Measurements from ENCODE around the gene AMH. TPM values are rescaled to one million over a fixed set of nuclear protein-coding genes. Genes with fewer than 3 reads are reported as not detected.

AMH gene
- total RNA-seq, 3 donors from 2014 or later (not counting 1 experiment from before 2014, with no cell fraction given), result 0.55 to 2.1 (median 0.88) TPM

- no peak for TF ChIP-seq CTCF (IDR thresholded peaks at IDR 0.05)
- 74% methylated on average over 6 of the region's 6 CpGs for WGBS (ENCODE audit: insufficient coverage)
- H3K27me3 Mint-ChIP-seq (ENCODE audit: low read depth in 2 of 2), result no peaks in the 10 kb centered on the region
Measured at GRCh38 chr19:2237869-2238153, 11.3 kb upstream of the AMH start.

GRCh38 chr19:2239173-2239572 is 9.9 kb upstream of the AMH start:
- peak overlapping the region; percentile 68 for H3K27ac ChIP-seq (ENCODE audit: low read length)
- H3K9me3 Mint-ChIP-seq, result peaks cover 0 to 3% of the 10 kb centered on the region in 2 donors
- WGBS (ENCODE audit: insufficient coverage), result 74% methylated on average over 10 of the region's 10 CpGs
- ATAC-seq (no peak), DNase-seq (peak in 1 of 2 donors; percentile 46)
- H3K4me1 ChIP-seq (ENCODE audit: control insufficient read depth, insufficient read depth, low read length), result peaks cover 78% of the 10 kb centered on the region
- H3K27me3 ChIP-seq (ENCODE audit: control insufficient read depth, insufficient read depth, low read length), result no peaks in the 10 kb centered on the region
- no peak for TF ChIP-seq CTCF (IDR thresholded peaks at IDR 0.05)
- H3K4me3 ChIP-seq (ENCODE audit: low read length), result no peak overlapping the region
- H3K4me1 Mint-ChIP-seq, result peaks cover 64 to 73% of the 10 kb centered on the region in 2 donors
- H3K36me3 ChIP-seq (ENCODE audit: control insufficient read depth, insufficient read depth, low read length), result peaks cover 23% of the 10 kb centered on the region
- no peaks in the 10 kb centered on the region for H3K27me3 Mint-ChIP-seq (ENCODE audit: low read depth in 2 of 2)
- H3K36me3 Mint-ChIP-seq, result no peaks in the 10 kb centered on the region
- no peaks in the 10 kb centered on the region for H3K9me3 ChIP-seq (ENCODE audit: control insufficient read depth, insufficient read depth, low read length)
- intact Hi-C loops (cut with micrococcal nuclease), result loop anchor here (5.0 to 10.0 kb wide), 2 partner anchors 84 to 152 kb away; partner anchors contain the start of gene AP3D1
- peak overlapping the region; percentile 98 to 100 for H3K27ac Mint-ChIP-seq
- peak overlapping the region; percentile 94 for H3K4me3 Mint-ChIP-seq

More at GRCh38 chr19:2237869-2238153, 11.3 kb upstream of the AMH start:
- Histone ChIP-seq H3K27ac (ENCODE audit: low read length) (peak overlapping the region; percentile 99), H3K4me1 (ENCODE audit: control insufficient read depth, insufficient read depth, low read length) (peaks cover 79% of the 10 kb centered on the region), H3K9me3 (ENCODE audit: control insufficient read depth, insufficient read depth, low read length) (no peaks in the 10 kb centered on the region), H3K4me3 (ENCODE audit: low read length) (no peak overlapping the region), H3K36me3 (ENCODE audit: control insufficient read depth, insufficient read depth, low read length) (peaks cover 21% of the 10 kb centered on the region), H3K27me3 (ENCODE audit: control insufficient read depth, insufficient read depth, low read length) (no peaks in the 10 kb centered on the region)
- Mint-ChIP-seq H3K36me3 (no peaks in the 10 kb centered on the region), H3K9me3 (peaks cover 0 to 3% of the 10 kb centered on the region in 2 donors), H3K4me1 (peaks cover 64 to 76% of the 10 kb centered on the region in 2 donors), H3K27ac (peak overlapping the region; percentile 98 to 100), H3K4me3 (peak overlapping the region; percentile 94)
- intact Hi-C loops (cut with micrococcal nuclease), result loop anchor here (2.0 to 10.0 kb wide), 3 partner anchors 79 to 151 kb away; partner anchors contain the start of gene AP3D1
- DNase-seq (no peak), ATAC-seq (no peak)

- peaks cover 64% of the 10 kb centered on the region in 2 donors for H3K4me1 Mint-ChIP-seq
- peak overlapping the region; percentile 77 for H3K4me3 Mint-ChIP-seq
- WGBS (ENCODE audit: insufficient coverage), result 26% methylated on average over 34 of the region's 34 CpGs
- H3K36me3 Mint-ChIP-seq, result no peaks in the 10 kb centered on the region
- Histone ChIP-seq H3K9me3 (ENCODE audit: control insufficient read depth, insufficient read depth, low read length) (no peaks in the 10 kb centered on the region), H3K4me3 (ENCODE audit: low read length) (peak overlapping the region; percentile 29), H3K27ac (ENCODE audit: low read length) (peak overlapping the region; percentile 68), H3K36me3 (ENCODE audit: control insufficient read depth, insufficient read depth, low read length) (peaks cover 32% of the 10 kb centered on the region), H3K4me1 (ENCODE audit: control insufficient read depth, insufficient read depth, low read length) (peaks cover 69% of the 10 kb centered on the region), H3K27me3 (ENCODE audit: control insufficient read depth, insufficient read depth, low read length) (no peaks in the 10 kb centered on the region)
- H3K27me3 Mint-ChIP-seq (ENCODE audit: low read depth in 2 of 2), result no peaks in the 10 kb centered on the region
- DNase-seq (peak in 1 of 2 donors; percentile 76), ATAC-seq (no peak)
- no peak for TF ChIP-seq CTCF (IDR thresholded peaks at IDR 0.05)
- H3K27ac Mint-ChIP-seq, result peak overlapping the region; percentile 98 to 100
- H3K9me3 Mint-ChIP-seq, result peaks cover 0 to 3% of the 10 kb centered on the region in 2 donors
- intact Hi-C loops (cut with micrococcal nuclease), result loop anchor here (5.0 to 10.0 kb wide), 2 partner anchors 85 to 153 kb away; partner anchors contain the start of gene AP3D1
Measured at GRCh38 chr19:2239771-2240770, 9.1 kb upstream of the AMH start.

Data from natural killer cell (primary cell).